Transverse colon (tissue), 4 donors: ENCODE results near the gene CDYL. TPM values are rescaled to one million over a fixed set of nuclear protein-coding genes. Genes with fewer than 3 reads are reported as not detected.

Source experiments
- DNase-seq: peaks from one replicate; pipeline ENCODE4 v3.0.0-alpha.2; 2019
- H3K27ac ChIP-seq, 4 donors: fragments of 200-600 bp; sonication (generic); 2 replicates each; pipeline ENCODE4 v1.5.1; 2016 to 2018; ENCODE audit warnings: inconsistent platforms in 4 of 4
- H3K27me3 ChIP-seq: fragments of 200-600 bp; sonication (generic); 2 replicates; pipeline ENCODE4 v1.5.1; 2017; ENCODE audit warnings: inconsistent platforms
- H3K36me3 ChIP-seq, 4 donors: fragments of 200-600 bp; sonication (generic); 2 replicates each; pipeline ENCODE4 v1.5.1; 2017 to 2019; ENCODE audit warnings: inconsistent platforms in 4 of 4
- H3K4me1 ChIP-seq, 4 donors: fragments of 200-600 bp; sonication (generic); 2 replicates each; pipeline ENCODE4 v1.5.1; 2017 to 2020; ENCODE audit warnings: inconsistent platforms in 4 of 4
- H3K4me3 ChIP-seq, 4 donors: fragments of 200-600 bp; sonication (generic); 1 replicate in 1 of 4; 2 replicates in 3 of 4; pipeline versions ENCODE4 v1.5.1 to v1.6.1; 2017 to 2019; ENCODE audit warnings: inconsistent platforms in 4 of 4
- H3K9me3 ChIP-seq, 2 donors: fragments of 200-600 bp; sonication (generic); 2 replicates each; pipeline ENCODE4 v1.5.1; 2017 to 2019; ENCODE audit warnings: inconsistent platforms in 2 of 2
- EP300 ChIP-seq: sonication (generic); formaldehyde crosslinking; IDR thresholded peaks from one replicate; pipeline ENCODE4 v1.6.1; 2017; ENCODE audit warnings: antibody characterized with exemption, low read depth
- POLR2A ChIP-seq: fragments of 450-650 bp; IDR thresholded peaks from one replicate; pipeline ENCODE4 v1.6.1; 2016; ENCODE audit warnings: antibody characterized with exemption, mild to moderate bottlenecking, moderate library complexity
- POLR2AphosphoS5 ChIP-seq, 3 donors: sonication (generic); formaldehyde crosslinking; IDR thresholded peaks; one replicate each; pipeline ENCODE4 v1.6.1; 2016; ENCODE audit warnings: antibody characterized with exemption in 3 of 3
- WGBS, 2 donors: methylation state at CpG; one replicate each; pipeline ENCODE4 v1.1.5; 2018; ENCODE audit warnings: low coverage in 1 of 2; 5-methylcytosine and 5-hydroxymethylcytosine counted together
- in situ Hi-C, 4 donors: fragments of 200-750 bp; cut with MboI; loops; one replicate each; pipeline versions ENCODE4 v1.15.0 to v1.15.1; 2017; ENCODE audit warnings: low sequenced_read_pairs in 3 of 4, low pct_ligation_motif_present in 1 of 4, low pct_unique_long_range_greater_than_20kb in 1 of 4
- intact Hi-C: fragments of 100-400 bp; cut with DNase I; formaldehyde crosslinking; loops from one replicate; pipeline ENCODE4 v1.15.1; 2023; ENCODE audit warnings: low total_unique reads
- total RNA-seq, 4 donors: library from RNA; depleted of rRNA; stranded (reverse); fragments of >200 nt; gene quantifications; one replicate each; pipeline ENCODE4 v1.1.0, GENCODE V29; 2016
- TF ChIP-seq, protein P1 (sequence below), 5 experiments: fragments of 200-600 bp in 3 of 5; fragments of 450-650 bp in 2 of 5; sonication (generic) in 3 of 5; IDR thresholded peaks; 1 replicate in 2 of 5; 2 replicates in 3 of 5; pipeline ENCODE4 v1.5.1; 2016 to 2017; ENCODE audit warnings: antibody characterized with exemption in 5 of 5, inconsistent platforms in 3 of 5, mild to moderate bottlenecking in 2 of 5, moderate library complexity in 1 of 5

Gene CDYL
- total RNA-seq, 4 donors from 2014 or later = 23.6 to 40.8 (median 30.0) TPM

DNA sequence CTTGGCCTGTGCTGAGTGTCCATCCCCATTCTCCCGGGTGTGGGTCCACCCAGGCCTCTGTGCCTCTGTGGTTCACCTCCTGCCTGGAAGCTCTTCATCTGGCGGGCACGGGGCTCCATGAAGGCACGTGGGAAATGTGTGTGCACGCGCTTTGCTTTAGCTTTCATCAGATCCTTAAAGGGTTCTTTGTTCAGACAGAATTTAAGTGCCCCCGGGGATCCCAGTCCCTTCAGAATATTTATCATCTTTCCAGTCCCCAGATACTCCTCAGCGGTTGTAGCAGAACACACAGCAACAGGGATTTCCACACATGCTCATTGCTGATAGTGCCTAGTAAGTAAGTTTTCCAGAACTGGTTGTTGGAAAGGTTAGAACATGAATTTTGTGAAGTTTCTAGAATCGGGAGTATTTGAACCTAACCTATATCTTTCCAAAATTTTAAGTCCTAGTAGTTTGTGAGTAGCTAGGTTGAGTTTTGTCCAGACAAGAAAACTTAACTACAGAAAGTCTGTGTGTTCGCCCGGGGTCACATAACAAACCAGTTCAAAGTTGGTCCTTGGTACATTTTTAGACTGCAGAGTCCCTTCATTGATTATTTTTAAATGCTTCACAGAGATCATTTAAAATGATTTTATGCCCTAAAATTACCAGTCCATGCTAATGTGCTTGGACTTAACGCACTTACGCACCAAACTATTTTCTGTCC, 159.9 kb downstream of the CDYL start:
- in situ Hi-C loops = loop anchor here in 1 of 4 donors (25.0 kb wide), 1 partner anchor 624 kb away; no protein-coding TSS in a partner anchor
- WGBS, 2 donors = 55 to 78% methylated on average over 6 to 13 of the region's 13 CpGs
- H3K27ac ChIP-seq = no peak overlapping the region
- H3K4me3 ChIP-seq = no peak overlapping the region
- intact Hi-C loops = no loop called here
- H3K9me3 ChIP-seq = no peaks in the 10 kb centered on the region
- TF ChIP-seq, protein P1, sequence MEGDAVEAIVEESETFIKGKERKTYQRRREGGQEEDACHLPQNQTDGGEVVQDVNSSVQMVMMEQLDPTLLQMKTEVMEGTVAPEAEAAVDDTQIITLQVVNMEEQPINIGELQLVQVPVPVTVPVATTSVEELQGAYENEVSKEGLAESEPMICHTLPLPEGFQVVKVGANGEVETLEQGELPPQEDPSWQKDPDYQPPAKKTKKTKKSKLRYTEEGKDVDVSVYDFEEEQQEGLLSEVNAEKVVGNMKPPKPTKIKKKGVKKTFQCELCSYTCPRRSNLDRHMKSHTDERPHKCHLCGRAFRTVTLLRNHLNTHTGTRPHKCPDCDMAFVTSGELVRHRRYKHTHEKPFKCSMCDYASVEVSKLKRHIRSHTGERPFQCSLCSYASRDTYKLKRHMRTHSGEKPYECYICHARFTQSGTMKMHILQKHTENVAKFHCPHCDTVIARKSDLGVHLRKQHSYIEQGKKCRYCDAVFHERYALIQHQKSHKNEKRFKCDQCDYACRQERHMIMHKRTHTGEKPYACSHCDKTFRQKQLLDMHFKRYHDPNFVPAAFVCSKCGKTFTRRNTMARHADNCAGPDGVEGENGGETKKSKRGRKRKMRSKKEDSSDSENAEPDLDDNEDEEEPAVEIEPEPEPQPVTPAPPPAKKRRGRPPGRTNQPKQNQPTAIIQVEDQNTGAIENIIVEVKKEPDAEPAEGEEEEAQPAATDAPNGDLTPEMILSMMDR (IDR thresholded peaks at IDR 0.05) = no peak
- no peak for TF ChIP-seq POLR2A
- no peak for TF ChIP-seq POLR2AphosphoS5 (IDR thresholded peaks at IDR 0.05)
- no peak for TF ChIP-seq EP300
- no peak for DNase-seq
- peaks cover 10 to 28% (median 15%) of the 10 kb centered on the region in 4 donors for H3K4me1 ChIP-seq
- no peaks in the 10 kb centered on the region for H3K36me3 ChIP-seq
- H3K27me3 ChIP-seq = no peaks in the 10 kb centered on the region

DNA sequence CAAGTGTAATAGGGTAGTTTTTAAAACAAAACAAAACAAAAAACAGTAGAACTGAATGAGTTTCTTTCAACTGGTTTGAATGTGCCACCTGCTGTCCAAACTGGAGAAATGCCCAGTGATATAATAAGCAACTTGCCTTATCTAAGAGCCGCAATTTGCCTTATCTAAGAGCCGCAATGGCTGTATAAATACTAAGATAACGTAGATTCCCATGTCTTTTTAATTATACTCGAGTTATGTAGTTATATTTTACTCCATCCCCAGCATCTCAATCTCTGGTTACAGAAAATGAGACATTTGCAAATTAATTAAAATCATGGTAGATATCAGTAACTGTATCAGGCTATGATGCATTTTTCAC, 160.5 kb downstream of the CDYL start:
- in situ Hi-C loops = loop anchor here in 1 of 4 donors (25.0 kb wide), 1 partner anchor 624 kb away; no protein-coding TSS in a partner anchor
- intact Hi-C loops = no loop called here
- H3K9me3 ChIP-seq = no peaks in the 10 kb centered on the region

DNA sequence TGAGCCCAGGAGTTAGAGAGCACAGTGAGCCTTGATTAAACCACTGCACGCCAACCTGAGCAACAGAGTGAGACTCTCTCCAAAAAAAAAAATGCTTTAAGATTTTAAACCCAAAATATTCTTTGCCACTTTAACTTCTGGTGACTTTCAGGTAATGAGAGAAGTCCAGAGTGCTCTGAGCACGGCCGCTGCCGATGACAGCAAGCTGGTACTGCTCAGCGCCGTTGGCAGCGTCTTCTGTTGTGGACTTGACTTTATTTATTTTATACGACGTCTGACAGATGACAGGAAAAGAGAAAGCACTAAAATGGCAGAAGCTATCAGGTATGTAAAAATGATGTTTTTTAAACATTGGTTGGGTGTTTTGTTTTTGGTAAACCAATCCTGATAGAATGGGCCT, 161.2 kb downstream of the CDYL start:
- peaks cover 3 to 24% (median 10%) of the 10 kb centered on the region in 4 donors for H3K4me1 ChIP-seq
- 83 to 87% methylated on average over 7 to 9 of the region's 9 CpGs for WGBS, 2 donors
- DNase-seq = no peak
- no peak overlapping the region for H3K27ac ChIP-seq
- H3K36me3 ChIP-seq = no peaks in the 10 kb centered on the region
- in situ Hi-C loops (loop anchor here in 1 of 4 donors (25.0 kb wide), 1 partner anchor 625 kb away; no protein-coding TSS in a partner anchor), intact Hi-C loops (no loop called here)
- no peaks in the 10 kb centered on the region for H3K9me3 ChIP-seq
- no peak for TF ChIP-seq EP300
- TF ChIP-seq POLR2A = no peak
- TF ChIP-seq, protein P1 (IDR thresholded peaks at IDR 0.05) = no peak
- TF ChIP-seq POLR2AphosphoS5 (IDR thresholded peaks at IDR 0.05) = no peak
- no peaks in the 10 kb centered on the region for H3K27me3 ChIP-seq
- H3K4me3 ChIP-seq = no peak overlapping the region

More for the DNA sequence above, 160.5 kb downstream of the CDYL start:
- DNase-seq = no peak
- H3K4me3 ChIP-seq = no peak overlapping the region
- TF ChIP-seq, protein P1 (IDR thresholded peaks at IDR 0.05) = peak; percentile 56 to 79 (median 59)
- no peak for TF ChIP-seq EP300
- H3K27me3 ChIP-seq = no peaks in the 10 kb centered on the region
- no peak overlapping the region for H3K27ac ChIP-seq
- WGBS, 2 donors = 27% methylated on average over 4 of the region's 4 CpGs; no CpG with 5 or more reads in 1 of the 2 donors
- H3K36me3 ChIP-seq = no peaks in the 10 kb centered on the region
- peaks cover 9 to 24% (median 11%) of the 10 kb centered on the region in 4 donors for H3K4me1 ChIP-seq

DNA sequence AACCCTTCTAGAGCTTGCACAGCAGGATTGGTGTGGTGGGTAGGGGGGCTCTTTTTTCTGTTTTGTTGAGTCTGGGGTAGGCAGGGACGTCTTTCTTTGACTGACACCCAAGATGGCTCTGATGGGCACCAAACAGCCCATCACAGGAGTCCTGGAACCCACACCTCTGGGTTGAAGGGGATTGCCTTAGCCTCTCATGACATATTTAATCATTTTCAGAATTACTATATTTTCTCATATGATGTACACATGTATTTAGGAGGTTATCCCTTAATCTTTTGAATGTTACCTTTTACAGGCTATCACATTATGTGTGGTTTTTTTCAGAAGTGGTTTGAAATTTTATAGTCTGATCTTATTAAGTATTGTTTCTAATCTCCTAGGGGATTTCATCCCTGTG, 163.0 kb downstream of the CDYL start:
- no peak overlapping the region for H3K27ac ChIP-seq
- WGBS, 2 donors = 75 to 80% methylated on average over 1 of the region's 1 CpG
- TF ChIP-seq POLR2AphosphoS5 (IDR thresholded peaks at IDR 0.05) (no peak), POLR2A (no peak), EP300 (no peak)
- TF ChIP-seq, protein P1 (IDR thresholded peaks at IDR 0.05) = no peak
- DNase-seq = no peak
- no peaks in the 10 kb centered on the region for H3K36me3 ChIP-seq
- H3K4me1 ChIP-seq = peaks cover 0 to 25% (median 10%) of the 10 kb centered on the region in 4 donors
- no peaks in the 10 kb centered on the region for H3K27me3 ChIP-seq
- no peak overlapping the region for H3K4me3 ChIP-seq
- intact Hi-C loops = no loop called here
- H3K9me3 ChIP-seq = no peaks in the 10 kb centered on the region
- in situ Hi-C loops = loop anchor here in 1 of 4 donors (25.0 kb wide), 1 partner anchor 627 kb away; no protein-coding TSS in a partner anchor
